ENCODE data around the gene TFDP2. TPM values are rescaled to one million over a fixed set of nuclear protein-coding genes. Genes with fewer than 3 reads are reported as not detected.

TFDP2 gene
- total RNA-seq, result 32.3 and 57.0 TPM in 2 replicates

DNA sequence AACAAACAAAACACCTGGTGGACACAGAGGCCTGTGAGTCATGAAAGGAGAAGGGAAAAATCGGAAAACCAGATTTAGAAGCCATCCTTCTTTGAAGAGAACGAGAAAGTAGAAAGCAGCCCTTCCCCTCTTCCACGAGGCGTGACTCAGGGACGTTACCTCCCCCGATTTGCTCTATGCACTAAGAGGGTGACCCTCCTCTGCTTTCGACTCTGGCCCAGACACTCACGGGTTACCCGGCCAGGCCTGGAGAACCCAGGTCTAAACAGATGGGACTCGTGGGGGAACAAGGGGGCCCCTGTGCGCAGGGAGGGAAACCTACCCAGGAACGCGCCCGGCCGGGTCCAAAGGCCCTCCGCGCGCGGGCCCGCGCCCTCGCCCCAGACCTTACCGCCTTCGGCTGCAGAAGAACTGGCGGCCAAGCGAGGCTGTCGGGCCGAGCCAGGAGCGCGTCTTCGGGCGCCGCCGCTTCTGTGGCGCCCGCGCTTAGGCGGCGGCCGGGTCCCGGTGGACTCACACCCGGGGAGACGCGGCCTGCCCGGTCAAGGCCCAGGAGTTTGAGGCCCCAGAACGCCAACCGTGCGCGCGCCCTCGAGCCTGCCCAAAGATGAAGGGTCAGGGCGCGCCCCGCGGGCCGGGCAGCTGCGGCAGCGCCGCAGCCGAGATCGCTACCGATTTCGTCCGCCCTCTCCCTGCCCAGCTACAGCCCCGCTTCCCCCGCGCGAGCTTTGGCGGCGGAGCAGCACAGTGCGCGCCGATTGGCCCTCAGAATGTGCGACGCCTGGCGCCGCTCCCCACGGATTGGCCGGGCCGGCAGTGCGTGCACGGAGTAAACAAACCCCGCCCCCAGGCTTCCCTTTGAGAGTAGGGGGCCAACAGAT is at the start of gene TFDP2:
Gene TFDP2, minus strand, starts transcription at position 753 of the 881 bp plus-strand sequence. CDS start 47,795 bp downstream, outside the sequence.

Other genes starting within 250 kb of the TFDP2 start
- 4.5 and 9.2 TPM in 2 replicates for gene GK5, start 76.0 kb upstream of the TFDP2 start, total RNA-seq

All from epithelial cell of alveolus of lung (primary cell).